ENCODE measurements around the gene ANKH.
"Not testable (repeated sequence)": the region's sequence is repeated elsewhere in the genome, so short reads cannot be mapped to it uniquely, and the experiment has no call there.

ANKH gene

DNA sequence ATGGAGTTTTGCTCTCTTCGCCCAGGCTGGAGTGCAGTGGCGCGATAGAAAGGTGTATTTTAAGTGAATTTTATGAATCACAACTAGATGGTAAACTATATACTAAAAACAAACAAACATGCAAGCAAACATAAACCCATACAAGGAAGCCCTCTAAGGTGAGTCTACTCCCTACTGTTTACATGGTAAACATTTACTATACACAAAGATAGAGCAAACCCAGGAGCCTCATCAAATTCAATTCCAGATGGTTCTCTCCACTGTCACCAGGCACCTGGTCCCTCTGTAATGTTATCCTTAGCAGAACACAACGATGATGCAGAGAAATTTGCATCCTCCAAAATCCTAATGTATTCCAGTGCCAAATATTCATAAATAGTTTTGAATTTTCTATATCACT lies 17.9 kb downstream of the ANKH start:
- DNase-seq: peak; percentile 15

DNA sequence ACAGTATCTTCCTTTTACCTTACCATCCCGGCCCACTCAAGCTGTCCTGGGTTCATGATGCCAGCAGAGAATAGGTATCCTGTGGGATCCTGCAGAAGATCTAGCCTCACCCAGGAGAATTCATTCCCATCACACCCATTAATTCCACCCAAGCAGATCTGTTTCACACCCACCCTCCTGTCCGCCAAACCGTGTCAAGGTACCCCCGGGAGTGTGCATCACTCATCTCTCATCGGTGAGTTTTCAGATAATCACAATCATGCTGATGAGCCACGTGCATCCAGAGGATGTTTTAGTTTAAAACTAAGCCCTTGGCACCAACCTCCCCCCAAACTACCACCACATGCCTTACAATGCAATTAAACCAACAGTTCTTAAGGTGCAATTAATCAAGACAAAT lies 18.8 kb downstream of the ANKH start:
- DNase-seq: no peak

DNA sequence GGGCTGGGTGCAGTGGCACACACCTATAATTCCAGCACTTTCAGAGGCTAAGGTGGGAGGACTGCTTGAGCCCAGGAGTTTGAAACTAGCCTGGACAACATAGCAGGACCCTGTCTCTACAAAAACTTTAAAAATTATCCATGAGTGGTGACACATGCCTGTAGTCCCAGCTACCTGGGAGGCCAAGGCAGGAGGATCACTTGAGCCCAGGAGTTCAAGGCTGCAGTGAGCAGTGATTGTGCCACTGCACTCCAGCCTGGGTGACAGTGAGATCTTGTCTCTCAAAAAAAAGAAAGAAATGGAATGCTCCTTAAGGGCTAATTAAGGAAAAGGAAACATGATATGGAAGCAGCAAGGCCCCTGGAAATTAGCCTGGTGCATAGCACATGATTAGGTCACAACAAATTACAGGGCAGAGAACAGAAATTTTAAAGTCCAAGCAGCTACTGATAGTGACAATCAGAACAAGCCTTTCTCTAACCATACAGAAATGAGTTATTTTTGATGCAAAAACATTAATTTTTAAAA lies 19.5 kb downstream of the ANKH start:
- DNase-seq: no peak

DNA sequence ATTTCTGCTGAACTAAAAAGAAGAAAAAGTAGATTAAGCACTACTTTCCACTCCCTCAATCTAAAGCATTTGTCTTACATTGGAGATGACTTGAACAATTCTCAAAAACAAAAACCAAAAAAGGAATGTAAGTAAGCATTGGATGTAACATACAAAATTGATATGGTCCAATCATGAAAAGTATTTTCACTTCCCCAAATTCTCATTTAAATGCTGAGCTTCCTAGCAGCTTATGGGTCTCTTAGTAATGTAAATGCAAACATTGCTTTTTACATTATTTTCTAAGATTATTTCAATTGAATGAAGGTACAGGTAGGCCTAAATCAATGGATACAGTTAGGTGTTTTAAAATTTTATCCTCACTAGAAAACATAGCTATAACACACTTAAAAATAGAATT lies 20.0 kb downstream of the ANKH start:
- DNase-seq: no peak

DNA sequence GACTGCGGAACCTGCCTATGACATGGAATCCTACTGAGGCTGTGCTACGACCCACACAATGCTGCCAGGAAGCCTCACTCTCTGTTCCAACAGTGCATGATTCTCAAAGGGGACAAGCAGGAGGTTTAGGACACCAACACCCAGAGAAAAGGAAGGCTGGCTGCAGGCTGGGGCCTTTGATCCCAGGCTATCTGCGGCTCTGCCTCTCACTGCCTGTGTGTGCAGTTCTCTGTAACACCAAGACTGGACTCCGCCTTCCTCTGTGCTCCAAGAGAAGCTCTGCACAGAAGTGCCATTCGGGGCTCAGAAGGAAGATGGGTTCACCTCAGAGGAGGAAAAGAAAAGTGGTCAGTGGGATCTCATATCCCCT lies 20.5 kb downstream of the ANKH start:
- DNase-seq: no peak

DNA sequence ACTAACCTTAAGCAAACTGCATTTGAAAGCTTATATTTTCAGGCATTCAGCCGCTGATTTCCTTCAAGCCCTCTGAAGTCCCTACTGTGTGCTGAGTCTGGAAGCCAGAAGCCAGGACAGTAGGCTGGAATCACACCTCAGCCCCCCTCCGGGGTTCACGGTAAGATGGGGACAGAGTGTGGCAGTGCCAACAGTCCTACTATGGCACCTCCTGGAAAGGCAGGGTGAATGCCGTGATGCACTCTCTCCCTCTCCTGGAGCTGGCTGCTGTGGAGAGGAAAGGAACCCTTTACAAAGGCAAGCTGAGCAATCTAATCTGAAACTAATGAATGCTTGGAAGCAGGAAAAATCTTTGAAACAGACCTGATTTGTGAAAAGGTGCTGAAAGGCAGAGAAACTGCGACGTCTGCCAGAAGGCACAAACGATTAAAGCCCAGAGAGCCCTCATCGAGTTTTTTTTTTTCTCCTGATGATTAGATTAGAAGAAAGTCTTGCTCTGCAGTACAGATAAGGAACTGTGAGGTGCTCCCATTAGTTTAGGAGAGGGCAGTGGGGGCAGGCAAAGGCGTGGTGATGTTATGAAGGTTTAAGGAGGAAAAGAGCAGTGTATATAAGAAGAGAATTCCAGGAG lies 21.0 kb downstream of the ANKH start:
- DNase-seq: no peak

DNA sequence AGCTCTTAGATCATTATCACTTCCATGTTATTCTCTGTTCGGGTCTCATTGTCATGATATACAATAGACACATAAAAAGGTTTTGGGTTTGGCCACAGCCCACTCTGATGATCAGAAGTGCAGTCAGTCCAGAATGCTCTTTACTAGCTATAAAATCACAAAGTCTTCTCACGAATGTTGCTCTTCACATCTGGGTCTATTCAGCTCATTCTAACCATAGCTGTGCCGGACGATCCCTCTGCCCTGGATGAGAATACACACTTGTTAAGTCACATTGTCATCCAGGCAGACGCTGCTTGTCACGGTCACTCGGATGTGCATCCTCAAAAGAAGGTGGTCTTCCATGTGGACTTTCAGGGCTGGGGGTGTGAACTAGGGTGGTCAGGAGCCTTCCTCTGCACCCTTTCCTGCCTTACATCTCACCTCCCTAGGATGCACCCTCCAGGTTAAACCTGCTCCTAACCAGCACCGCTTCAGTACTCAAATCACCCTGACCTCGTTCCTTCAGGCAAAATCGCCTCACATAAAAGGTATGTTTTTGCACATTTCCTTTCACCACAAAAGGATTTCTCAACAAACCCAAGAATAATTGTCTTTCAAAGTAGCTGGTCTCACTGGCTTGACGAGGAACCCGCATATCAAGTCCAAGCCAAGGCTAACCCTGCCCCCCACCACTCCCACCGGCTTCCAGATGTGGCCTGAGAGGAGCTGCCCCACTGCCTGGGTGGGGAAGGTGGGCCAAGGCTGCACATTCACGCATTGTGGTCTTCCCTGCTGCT lies 21.9 kb downstream of the ANKH start:
- DNase-seq: no peak

DNA sequence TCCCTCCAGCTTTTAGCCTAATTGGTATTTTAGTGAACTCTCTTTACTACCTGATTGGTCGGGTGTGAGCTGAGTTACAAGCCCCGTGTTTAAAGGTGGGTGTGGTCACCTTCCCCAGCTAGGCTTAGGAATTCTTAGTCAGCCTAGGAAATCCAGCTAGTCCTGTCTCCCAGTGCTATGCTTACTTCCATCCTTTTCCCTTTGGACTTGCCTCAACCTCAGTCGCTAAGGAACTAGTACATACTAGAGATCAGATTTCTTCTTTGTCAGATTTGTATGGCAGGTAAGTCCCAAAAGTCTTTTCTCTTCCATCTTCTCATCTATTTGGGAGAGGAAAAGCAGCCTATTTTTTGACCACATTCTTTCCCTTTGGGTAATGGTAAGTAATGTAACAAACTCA lies 22.6 kb downstream of the ANKH start:
- not testable (repeated sequence) for DNase-seq

DNA sequence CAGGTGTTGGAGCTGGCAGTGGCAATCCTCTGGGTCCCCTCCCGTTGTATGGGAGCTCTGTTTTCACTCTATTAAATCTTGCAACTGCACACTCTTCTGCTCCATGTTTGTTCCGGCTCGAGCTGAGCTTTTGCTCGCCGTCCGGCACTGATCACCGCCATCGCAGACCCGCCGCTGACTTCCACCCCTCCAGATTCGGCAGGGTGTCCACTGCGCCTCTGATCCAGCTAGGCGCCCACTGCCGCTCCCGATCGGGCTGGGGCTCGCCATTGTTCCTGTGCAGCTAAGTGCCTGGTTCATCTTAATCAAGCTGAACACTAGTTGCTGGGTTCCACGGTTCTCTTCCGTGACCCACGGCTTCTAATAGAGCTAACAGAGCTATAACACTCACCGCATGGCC lies 23.2 kb downstream of the ANKH start:
- no peak for DNase-seq

DNA sequence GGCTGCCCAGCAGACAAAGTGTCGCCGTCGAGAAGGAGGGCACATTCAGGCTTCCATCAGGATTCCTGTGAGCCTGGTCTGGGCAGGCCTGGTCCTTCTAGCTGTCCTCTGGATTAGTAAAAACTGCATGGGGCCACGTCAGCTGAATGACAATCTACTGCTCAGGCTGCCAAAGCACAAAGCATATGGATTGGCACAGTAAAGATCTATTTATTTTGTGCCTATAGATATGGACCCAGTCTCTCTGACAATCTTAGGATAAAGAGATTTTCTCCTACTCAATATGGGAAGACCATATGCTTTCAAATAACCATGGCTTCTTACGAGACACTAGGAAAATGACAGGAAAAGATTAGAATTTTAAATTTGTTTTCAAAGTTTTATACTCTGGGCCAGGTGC lies 24.1 kb downstream of the ANKH start:
- no peak for DNase-seq

DNA sequence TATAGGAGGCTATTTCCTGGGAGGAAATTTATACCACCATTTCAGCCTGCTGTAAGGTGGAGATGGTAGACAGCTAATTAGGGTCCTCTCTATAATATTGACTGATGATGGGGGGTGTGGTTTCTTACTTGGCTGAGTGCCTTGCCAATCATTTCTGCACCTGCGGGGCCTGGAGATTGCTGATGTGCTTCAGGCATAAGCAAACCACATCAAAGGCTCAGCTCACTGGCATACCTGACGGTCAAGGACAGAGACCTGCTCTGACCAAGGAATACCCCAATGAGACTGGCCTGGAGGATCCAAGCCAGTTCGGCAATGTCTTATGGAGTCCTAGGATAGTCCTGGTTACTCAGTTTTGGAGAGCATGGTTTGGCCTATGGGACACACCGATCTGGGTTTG lies 29.5 kb downstream of the ANKH start:
- peak; percentile 38 for DNase-seq

DNA sequence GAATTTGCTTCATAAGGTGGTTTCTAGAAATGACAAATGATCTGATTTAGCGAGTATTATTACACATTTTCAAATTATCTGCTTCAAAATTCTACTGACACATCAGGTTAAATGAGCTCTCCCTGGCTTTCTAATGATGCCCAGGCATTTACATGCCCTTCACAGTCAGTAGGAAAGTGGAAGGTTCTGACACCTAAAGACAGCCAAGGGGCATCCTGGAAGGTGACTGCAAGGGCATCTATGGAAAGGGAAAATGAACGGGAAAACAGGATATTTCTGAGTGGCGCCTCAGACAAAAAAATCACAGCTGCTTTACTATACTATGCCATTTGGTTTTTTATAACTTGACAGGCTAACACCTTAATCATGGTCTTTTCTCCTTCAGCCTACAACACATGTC lies 31.0 kb downstream of the ANKH start:
- DNase-seq: no peak

DNA sequence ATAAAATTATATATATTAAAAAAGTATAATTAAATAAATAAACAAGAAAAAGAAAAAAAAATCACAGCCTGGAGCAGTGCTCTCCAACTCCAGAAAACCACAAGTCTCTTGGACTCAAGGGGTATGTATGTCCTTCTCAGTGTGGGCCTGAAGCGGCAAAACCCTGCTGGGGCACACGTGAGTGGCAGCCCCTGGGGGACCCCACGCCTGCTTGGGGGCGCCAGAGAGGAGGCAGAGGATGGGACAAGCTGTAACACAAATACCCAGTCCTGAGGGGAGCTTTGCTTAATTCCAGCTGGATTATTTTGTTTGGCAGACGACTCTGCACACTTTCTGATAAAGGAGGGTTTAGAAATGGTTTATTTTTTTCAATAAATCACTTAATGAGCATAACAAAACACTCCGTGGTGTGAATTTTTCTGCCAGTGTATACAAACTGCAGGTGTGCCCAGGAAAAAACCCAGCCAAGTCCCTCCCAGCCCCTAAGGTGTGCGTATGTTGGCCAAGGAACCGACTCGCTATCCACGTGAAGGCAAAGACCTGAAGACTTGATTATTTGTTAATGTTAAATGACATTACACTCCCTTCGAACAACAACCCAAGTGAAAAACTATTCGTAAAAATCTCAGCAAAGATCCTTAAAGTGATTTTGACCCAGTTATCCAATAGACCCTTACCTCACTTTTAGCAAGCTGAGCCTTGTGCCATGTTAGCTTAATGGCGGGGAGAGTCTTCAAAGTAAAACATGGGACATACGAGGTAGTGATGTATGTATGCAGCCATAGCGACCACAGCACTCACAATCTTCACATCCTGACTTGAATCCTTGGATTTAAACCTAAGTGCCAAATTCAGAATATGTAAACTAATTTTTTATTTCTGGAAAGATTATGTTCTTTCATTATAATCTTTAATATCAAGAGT lies 32.9 kb downstream of the ANKH start:
- peak; percentile 13 for DNase-seq

DNA sequence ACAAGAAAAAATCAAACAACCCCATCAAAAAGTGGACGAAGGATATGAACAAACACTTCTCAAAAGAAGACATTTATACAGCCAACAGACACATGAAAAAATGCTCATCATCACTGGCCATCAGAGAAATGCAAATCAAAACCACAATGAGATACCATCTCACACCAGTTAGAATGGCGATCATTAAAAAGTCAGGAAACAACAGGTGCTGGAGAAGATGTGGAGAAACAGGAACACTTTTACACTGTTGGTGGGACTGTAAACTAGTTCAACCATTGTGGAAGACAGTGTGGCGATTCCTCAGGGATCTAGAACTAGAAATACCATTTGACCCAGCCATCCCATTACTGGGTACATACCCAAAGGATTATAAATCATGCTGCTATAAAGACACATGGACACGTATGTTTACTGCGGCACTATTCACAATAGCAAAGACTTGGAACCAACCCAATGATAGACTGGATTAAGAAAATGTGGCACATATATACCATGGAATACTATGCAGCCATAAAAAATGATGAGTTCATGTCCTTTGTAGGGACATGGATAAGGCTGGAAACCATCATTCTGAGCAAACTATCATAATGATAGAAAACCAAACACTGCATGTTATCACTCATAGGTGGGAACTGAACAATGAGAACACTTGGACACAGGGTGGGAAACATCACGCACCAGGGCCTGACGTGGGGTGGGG lies 34.0 kb downstream of the ANKH start:
- not testable (repeated sequence) for DNase-seq

DNA sequence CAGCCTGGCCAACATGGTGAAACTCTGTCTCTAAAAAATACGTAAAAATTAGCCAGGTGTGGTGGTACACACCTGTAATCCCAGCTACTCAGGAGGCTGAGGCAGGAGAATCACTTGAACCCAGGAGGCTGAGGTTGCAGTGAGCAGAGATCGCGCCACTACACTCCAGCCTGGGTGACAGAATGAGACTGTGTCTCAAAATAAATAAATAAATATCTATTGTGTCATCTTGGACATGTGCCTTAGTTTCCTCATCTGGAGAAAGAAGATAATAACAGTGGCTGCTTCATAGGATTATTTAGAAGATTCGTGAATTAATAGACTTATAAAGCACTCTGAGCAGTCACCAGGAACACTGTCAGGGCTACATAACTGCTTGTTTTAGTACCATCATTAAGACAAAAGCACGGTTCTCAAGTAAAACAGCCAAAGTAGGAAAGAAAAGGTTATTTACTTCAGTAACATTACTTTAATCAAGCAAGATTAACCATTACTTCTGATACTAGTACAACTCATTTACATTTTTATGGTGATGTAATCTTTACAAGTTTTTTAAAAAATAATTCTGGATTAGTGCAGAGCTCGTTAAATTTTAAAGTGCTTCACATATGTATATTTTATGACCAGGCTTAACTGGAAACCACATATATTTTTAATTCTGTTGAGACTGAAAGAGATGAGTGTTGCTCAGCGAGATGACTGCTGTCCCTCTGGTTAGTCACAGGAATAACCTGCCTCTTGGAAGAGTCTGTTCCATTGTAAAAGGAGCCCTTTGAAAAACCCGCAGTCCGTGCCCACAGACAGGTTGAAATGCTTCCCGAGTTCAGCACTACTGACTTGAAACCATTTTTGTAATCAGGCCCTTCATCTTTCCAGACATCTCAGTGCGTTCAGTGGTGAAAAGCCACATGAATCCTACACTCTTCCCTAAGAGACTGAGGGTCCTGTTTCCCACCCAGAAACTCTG lies 36.7 kb downstream of the ANKH start:
- no peak for DNase-seq

DNA sequence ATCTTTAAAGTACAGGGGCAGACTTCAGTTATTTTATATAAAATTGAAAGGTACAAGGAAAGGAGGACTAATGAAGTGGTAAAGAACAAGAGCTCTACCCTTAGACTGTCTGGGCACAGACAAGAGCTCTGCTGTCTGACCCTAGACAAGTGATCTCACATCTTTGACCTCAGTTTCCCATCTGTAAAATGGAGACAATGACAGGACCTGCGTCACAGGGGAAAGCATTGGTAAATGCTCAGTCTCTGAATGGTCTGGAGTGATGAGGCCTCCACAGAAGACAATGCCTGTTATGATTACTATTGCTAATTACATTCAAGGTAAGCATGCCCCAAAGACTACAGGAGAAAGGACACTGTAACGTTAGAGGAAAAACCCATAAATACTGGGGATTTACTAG lies 37.5 kb downstream of the ANKH start:
- DNase-seq: no peak

DNA sequence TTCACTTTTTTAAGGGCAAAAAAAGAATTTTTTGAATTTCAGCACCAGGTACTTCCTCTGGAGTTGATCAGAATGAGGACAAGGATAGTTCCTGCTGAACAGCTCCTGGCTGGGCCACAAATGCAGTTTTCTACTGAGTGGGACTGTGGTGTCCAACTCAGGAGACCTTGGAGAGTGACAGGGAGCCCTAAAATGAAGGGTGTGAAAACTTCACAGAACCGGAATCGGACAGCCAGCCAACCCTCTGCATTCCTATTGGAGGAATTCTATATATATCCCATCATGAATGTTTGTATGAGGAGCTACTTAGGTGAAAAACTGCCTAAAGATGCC lies 40.6 kb downstream of the ANKH start:
- DNase-seq: no peak

DNA sequence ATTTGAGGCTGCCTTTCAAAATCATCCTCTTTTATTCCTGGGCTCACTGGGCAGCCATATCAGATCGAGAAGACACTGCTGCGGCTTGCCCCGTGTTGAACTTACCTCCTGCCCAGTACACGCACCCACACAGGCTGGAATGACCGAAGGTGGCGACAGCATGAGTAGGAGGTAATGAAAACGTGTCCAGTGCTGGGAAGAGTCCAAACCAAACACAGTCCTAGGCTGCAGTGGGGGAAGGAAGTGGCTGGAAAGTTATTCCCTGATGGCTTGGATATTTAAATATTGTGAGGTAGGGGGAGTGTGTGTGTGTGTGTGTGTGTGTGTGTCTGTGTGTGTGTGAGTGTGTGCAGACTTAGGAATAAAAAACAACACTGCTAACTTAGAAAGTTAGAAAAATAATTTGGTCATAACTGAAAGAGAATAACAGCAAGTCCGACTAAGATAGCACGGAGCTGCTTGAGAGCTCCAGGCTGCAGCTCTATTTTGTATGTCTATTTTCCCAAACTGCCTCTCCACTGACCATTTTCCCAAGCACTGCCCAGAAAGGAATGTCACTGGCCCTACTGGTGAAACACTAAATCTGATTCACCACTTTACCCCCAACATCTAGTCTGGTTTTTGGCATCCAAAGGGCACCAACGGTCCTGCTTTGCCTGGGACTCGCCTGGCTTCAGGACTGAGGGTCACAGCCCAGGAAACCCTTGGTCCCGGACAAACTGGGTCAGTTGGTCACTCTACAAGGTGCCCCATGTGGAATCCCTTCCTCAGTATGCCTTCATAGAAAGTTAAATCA lies 41.2 kb downstream of the ANKH start:
- no peak for DNase-seq

DNA sequence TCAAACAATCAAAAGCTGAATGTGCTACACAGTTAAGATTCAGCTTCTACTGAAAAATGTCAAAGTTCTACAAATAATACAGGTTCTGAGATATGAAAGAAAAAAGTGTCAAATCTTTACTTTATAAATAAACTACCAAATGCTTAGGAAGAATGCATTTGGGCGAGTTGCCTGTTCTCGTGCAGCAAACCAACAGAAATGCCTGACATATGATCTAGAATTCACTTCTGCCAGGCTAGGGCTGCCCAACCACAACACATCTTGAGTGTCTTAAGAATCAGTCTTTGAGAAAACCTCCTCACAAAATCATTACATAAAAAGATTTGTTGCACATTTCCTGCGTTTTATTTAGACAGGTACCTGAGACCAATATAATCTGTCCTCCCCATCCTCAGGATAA lies 42.2 kb downstream of the ANKH start:
- DNase-seq: no peak

DNA sequence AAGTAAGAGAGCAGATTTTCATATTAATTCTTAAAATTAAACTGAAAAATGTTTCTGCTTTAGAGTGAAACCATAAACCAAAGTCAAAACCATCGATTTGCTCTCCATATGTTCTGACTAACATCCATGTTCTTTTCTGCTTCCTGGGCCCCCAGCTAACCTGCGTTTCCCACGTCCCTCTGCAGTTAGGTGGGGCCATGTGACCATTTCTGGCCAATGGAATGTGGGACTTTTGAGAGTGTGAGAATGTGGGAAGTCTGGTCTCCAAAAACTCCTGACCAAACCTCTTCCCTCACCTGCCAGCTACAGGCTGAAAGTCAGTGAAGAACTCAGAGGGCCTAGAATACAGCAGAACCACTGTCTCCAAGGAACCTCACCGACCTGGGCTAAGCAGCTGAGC lies 44.9 kb downstream of the ANKH start:
- no peak for DNase-seq

DNA sequence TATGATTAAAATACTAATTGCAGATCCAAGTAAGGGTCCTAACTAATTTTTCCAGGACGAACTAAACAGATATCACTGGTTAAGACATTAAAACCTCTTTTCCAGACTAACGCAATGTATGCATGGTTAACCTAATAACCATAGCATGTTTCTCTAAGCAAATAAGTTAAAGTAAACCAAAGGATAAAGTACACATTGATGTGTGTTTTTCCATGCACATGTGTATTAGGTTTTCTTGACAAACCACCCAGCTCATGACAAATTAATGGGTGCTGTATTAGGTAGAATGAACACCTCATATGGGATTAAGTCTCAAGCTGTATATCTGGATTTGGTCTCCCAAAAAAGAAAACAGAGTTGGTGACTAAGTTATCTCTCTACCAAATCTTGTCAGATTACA lies 45.6 kb downstream of the ANKH start:
- DNase-seq: no peak

Measured in NCI-H2029 treated with DMSO at 0.1 percent for 48 hours (cell line).